H9 (cell line): ENCODE data around the gene KRT84. TPM values are rescaled to one million over a fixed set of nuclear protein-coding genes. Genes with fewer than 3 reads are reported as not detected.

Source experiments
- DNase-seq: peaks from one replicate; pipeline ENCODE4 v3.0.0-alpha.2; 2017
- H2AFZ ChIP-seq: one replicate; pipeline ENCODE4 v1.6.1; 2013; ENCODE audit warnings: mild to moderate bottlenecking, low read length, control low read depth, moderate library complexity
- H2AK5ac ChIP-seq: 2 replicates; pipeline ENCODE4 v1.6.1; 2013; ENCODE audit warnings: low read length, control low read depth, mixed read lengths; ENCODE audit not compliant: insufficient read length
- H2BK120ac ChIP-seq: one replicate; pipeline ENCODE4 v1.6.1; 2013; ENCODE audit warnings: low read depth, mild to moderate bottlenecking, low read length, control low read depth, inconsistent platforms; ENCODE audit not compliant: poor library complexity, severe bottlenecking
- H2BK12ac ChIP-seq: 2 replicates; pipeline ENCODE4 v1.6.1; 2013; ENCODE audit warnings: low read length, control low read depth, mixed read lengths, low read depth; ENCODE audit not compliant: insufficient read length
- H2BK15ac ChIP-seq: 2 replicates; pipeline ENCODE4 v1.6.1; 2013; ENCODE audit warnings: low read depth, low read length, control low read depth
- H2BK20ac ChIP-seq: one replicate; pipeline ENCODE4 v1.6.1; 2013; ENCODE audit warnings: low read depth, mild to moderate bottlenecking, low read length, control low read depth, inconsistent platforms; ENCODE audit not compliant: poor library complexity, severe bottlenecking
- H2BK5ac ChIP-seq: 2 replicates; pipeline ENCODE4 v1.6.1; 2013; ENCODE audit warnings: low read length, control low read depth, mixed read lengths; ENCODE audit not compliant: insufficient read length
- H3K14ac ChIP-seq: 2 replicates; pipeline ENCODE4 v1.6.1; 2013; ENCODE audit warnings: low read length, control low read depth; ENCODE audit not compliant: insufficient read depth
- H3K18ac ChIP-seq: 2 replicates; pipeline ENCODE4 v1.6.1; 2013; ENCODE audit warnings: low read depth, mild to moderate bottlenecking, mixed read lengths, low read length, control low read depth; ENCODE audit not compliant: insufficient read length
- H3K23ac ChIP-seq: 2 replicates; pipeline ENCODE4 v1.6.1; 2013; ENCODE audit warnings: low read length, control low read depth, mixed read lengths, low read depth; ENCODE audit not compliant: insufficient read length
- H3K23me2 ChIP-seq: 2 replicates; pipeline ENCODE4 v1.6.1; 2013; ENCODE audit warnings: low read depth, mild to moderate bottlenecking, mixed read lengths, low read length, control low read depth; ENCODE audit not compliant: insufficient read length, poor library complexity, severe bottlenecking
- H3K27ac ChIP-seq: 2 replicates; pipeline ENCODE4 v1.5.1; 2013; ENCODE audit warnings: low read length, control low read depth, mixed read lengths, low read depth; ENCODE audit not compliant: insufficient read length
- H3K27me3 ChIP-seq: 2 replicates; pipeline ENCODE4 v1.6.1; 2013; ENCODE audit warnings: low read length, control low read depth, inconsistent platforms; ENCODE audit not compliant: insufficient read depth
- H3K4ac ChIP-seq: 2 replicates; pipeline ENCODE4 v1.6.1; 2013; ENCODE audit warnings: low read depth, mild to moderate bottlenecking, control low read depth, inconsistent platforms, low read length, moderate library complexity
- H3K4me1 ChIP-seq: 2 replicates; pipeline ENCODE4 v1.6.1; 2013; ENCODE audit warnings: low read length, control low read depth, inconsistent platforms; ENCODE audit not compliant: insufficient read depth
- H3K4me2 ChIP-seq: 2 replicates; pipeline ENCODE4 v1.6.1; 2013; ENCODE audit warnings: low read length, control low read depth, mixed read lengths; ENCODE audit not compliant: insufficient read length, insufficient read depth
- H3K56ac ChIP-seq: 2 replicates; pipeline ENCODE4 v1.6.1; 2013; ENCODE audit warnings: low read depth, mild to moderate bottlenecking, mixed read lengths, low read length, control low read depth; ENCODE audit not compliant: insufficient read length
- H3K79me1 ChIP-seq: 2 replicates; pipeline ENCODE4 v1.6.1; 2013; ENCODE audit warnings: low read depth, mild to moderate bottlenecking, moderate library complexity, low read length, control low read depth, inconsistent platforms; ENCODE audit not compliant: insufficient read depth, poor library complexity, severe bottlenecking
- H3K79me2 ChIP-seq: 2 replicates; pipeline ENCODE4 v1.6.1; 2013; ENCODE audit warnings: low read length, control low read depth, inconsistent platforms; ENCODE audit not compliant: insufficient read depth
- H3K9ac ChIP-seq: 2 replicates; pipeline ENCODE4 v1.6.1; 2013; ENCODE audit warnings: low read length, control low read depth, mixed read lengths; ENCODE audit not compliant: insufficient read length; ENCODE audit errors: extremely low read depth
- H3K9me3 ChIP-seq: one replicate; pipeline ENCODE4 v1.6.1; 2013; ENCODE audit warnings: low read depth, low read length, inconsistent platforms; ENCODE audit not compliant: control insufficient read depth
- H3T11ph ChIP-seq: one replicate; pipeline ENCODE4 v1.6.1; 2013; ENCODE audit warnings: mild to moderate bottlenecking, low read length, control low read depth, inconsistent platforms
- H4K20me1 ChIP-seq: one replicate; pipeline ENCODE4 v1.6.1; 2013; ENCODE audit not compliant: control insufficient read depth, insufficient read length, insufficient read depth
- H4K5ac ChIP-seq: 2 replicates; pipeline ENCODE4 v1.6.1; 2013; ENCODE audit warnings: low read depth, mild to moderate bottlenecking, mixed read lengths, low read length, control low read depth; ENCODE audit not compliant: insufficient read length
- H4K8ac ChIP-seq: replicated peaks from 2 replicates; pipeline ENCODE4 v1.6.1; 2013; ENCODE audit warnings: low read length, control low read depth, mixed read lengths, low read depth; ENCODE audit not compliant: insufficient read length
- H4K91ac ChIP-seq: 2 replicates; pipeline ENCODE4 v1.6.1; 2013; ENCODE audit warnings: low read depth, mild to moderate bottlenecking, moderate library complexity, mixed read lengths, low read length, control low read depth; ENCODE audit not compliant: insufficient read length
- H3K27ac Mint-ChIP-seq, 3 experiments: 2 replicates in 2 of 3; 3 replicates in 1 of 3; pipeline ENCODE4 v1.8.0; 2020 to 2021; ENCODE audit warnings: mixed read lengths in 3 of 3, mild to moderate bottlenecking in 1 of 3, moderate library complexity in 1 of 3
- H3K27me3 Mint-ChIP-seq: 2 replicates; pipeline ENCODE4 v1.8.0; 2021; ENCODE audit warnings: low read depth, mild to moderate bottlenecking, moderate library complexity, mixed read lengths
- H3K36me3 Mint-ChIP-seq, 3 experiments: 2 replicates in 2 of 3; 3 replicates in 1 of 3; pipeline ENCODE4 v1.8.0; 2020 to 2021; ENCODE audit warnings: low read depth in 3 of 3, mixed read lengths in 3 of 3; ENCODE audit not compliant: insufficient read depth in 1 of 3
- H3K4me1 Mint-ChIP-seq, 2 experiments: 2 replicates each; pipeline ENCODE4 v1.8.0; 2020; ENCODE audit warnings: mixed read lengths in 2 of 2
- H3K4me3 Mint-ChIP-seq, 2 experiments: 2 replicates in 1 of 2; 3 replicates in 1 of 2; pipeline ENCODE4 v1.8.0; 2020 to 2021; ENCODE audit warnings: mild to moderate bottlenecking in 2 of 2, mixed read lengths in 2 of 2, moderate library complexity in 1 of 2
- H3K9me3 Mint-ChIP-seq, 2 experiments: 2 replicates in 1 of 2; 3 replicates in 1 of 2; pipeline ENCODE4 v1.8.0; 2020; ENCODE audit warnings: mild to moderate bottlenecking in 2 of 2, mixed read lengths in 2 of 2, moderate library complexity in 1 of 2
- CTCF ChIP-seq: fragments of 200-600 bp; sonication (generic); conservative IDR thresholded peaks from 3 replicates; pipeline ENCODE4 v1.8.0; 2021; ENCODE audit warnings: antibody characterized with exemption, mild to moderate bottlenecking
- WGBS: extraction: QIAGEN DNeasy Blood & Tissue Kit; methylation state at CpG from one replicate; pipeline ENCODE4 v1.1.7; 2013; ENCODE audit warnings: missing lambda C conversion rate, low lambda C conversion rate, mixed read lengths; ENCODE audit not compliant: insufficient read length; ENCODE audit errors: extremely low coverage; 5-methylcytosine and 5-hydroxymethylcytosine counted together
- total RNA-seq: library from RNA; stranded (reverse); gene quantifications from 2 replicates; pipeline ENCODE4 v1.2.1, GENCODE V29; 2021

KRT84 gene
- total RNA-seq, 1 experiment from 2014 or later = not detected

- no peak overlapping the region for H2AFZ ChIP-seq
- H3K18ac ChIP-seq = no peak overlapping the region
- Mint-ChIP-seq H3K27ac (no peak overlapping the region), H3K27me3 (peaks cover 38% of the 10 kb centered on the region), H3K9me3 (no peaks in the 10 kb centered on the region), H3K4me3 (no peak overlapping the region), H3K36me3 (no peaks in the 10 kb centered on the region), H3K4me1 (peaks cover 9 to 13% of the 10 kb centered on the region in 2 experiments; a peak in 3 of 4 replicates)
- H2BK120ac ChIP-seq = no peak overlapping the region
- H2BK12ac ChIP-seq = no peak overlapping the region
- no peak for DNase-seq
- no peaks in the 10 kb centered on the region for H3K23me2 ChIP-seq
- H3K23ac ChIP-seq = no peak overlapping the region
- no peak overlapping the region for H3K56ac ChIP-seq
- no peak overlapping the region for H2BK20ac ChIP-seq
- no peak overlapping the region for H4K91ac ChIP-seq
- no peak overlapping the region for H4K5ac ChIP-seq
- H3K14ac ChIP-seq = no peak overlapping the region
- no peaks in the 10 kb centered on the region for H3K9me3 ChIP-seq
- H3K9ac ChIP-seq = no peak overlapping the region
- H3K27ac ChIP-seq = no peak overlapping the region
- no peak overlapping the region for H3T11ph ChIP-seq
- no peak overlapping the region for H3K4ac ChIP-seq
- no CpG with 5 or more reads among the region's 1 CpG for WGBS
- H3K79me1 ChIP-seq = no peaks in the 10 kb centered on the region
- no peak overlapping the region for H2BK5ac ChIP-seq
- no peaks in the 10 kb centered on the region for H3K79me2 ChIP-seq
- H3K27me3 ChIP-seq = no peaks in the 10 kb centered on the region
- no peaks in the 10 kb centered on the region for H4K20me1 ChIP-seq
- no peak overlapping the region for H2AK5ac ChIP-seq
- H2BK15ac ChIP-seq = no peak overlapping the region
- no peak overlapping the region for H4K8ac ChIP-seq
- H3K4me2 ChIP-seq = no peak overlapping the region
- TF ChIP-seq CTCF = no peak
- H3K4me1 ChIP-seq = no peaks in the 10 kb centered on the region
These were observed 41.6 kb upstream of the KRT84 start for GRCh38 chr12:52427083-52427482.
